HL-60 (cell line): ENCODE measurements around the gene RIMKLA.

Source experiments
- DNase-seq, 2 experiments: peaks; one replicate each; pipeline ENCODE4 v3.0.0-alpha.2; 2010 to 2020; ENCODE audit warnings: low read depth in 1 of 2, low spot score in 1 of 2
- H3K27ac ChIP-seq: fragments of 250-450 bp; sonication (Bioruptor Pico); replicated peaks from 2 replicates; pipeline ENCODE4 v1.5.1; 2020; ENCODE audit warnings: mild to moderate bottlenecking, moderate library complexity
- H3K27me3 ChIP-seq: fragments of 250-450 bp; sonication (Bioruptor Pico); 2 replicates; pipeline ENCODE4 v1.5.1; 2021; ENCODE audit warnings: mild to moderate bottlenecking, moderate library complexity; ENCODE audit not compliant: insufficient read depth, poor library complexity, severe bottlenecking
- H3K4me3 ChIP-seq: replicated peaks from 2 replicates; pipeline ENCODE4 v1.5.1; 2011; ENCODE audit warnings: mild to moderate bottlenecking, control low read depth, low read length; ENCODE audit not compliant: insufficient read depth
- GABPA ChIP-seq: IDR thresholded peaks from 2 replicates; pipeline ENCODE4 v1.6.1; 2012; ENCODE audit warnings: low read depth
- POLR2AphosphoS5 ChIP-seq: IDR thresholded peaks from 2 replicates; pipeline ENCODE4 v1.6.1; 2012; ENCODE audit warnings: low read depth
- SPI1 ChIP-seq: IDR thresholded peaks from 2 replicates; pipeline ENCODE4 v1.6.1; 2012; ENCODE audit warnings: low read depth, mild to moderate bottlenecking, borderline replicate concordance
- TF ChIP-seq, protein P1 (sequence below): IDR thresholded peaks from one replicate; pipeline ENCODE4 v1.5.1; 2011; ENCODE audit warnings: low read length, control low read depth, inconsistent platforms; ENCODE audit not compliant: insufficient read depth
- TF ChIP-seq, protein P2 (sequence below): IDR thresholded peaks from 2 replicates; pipeline ENCODE4 v1.6.1; 2012; ENCODE audit warnings: low read depth; ENCODE audit not compliant: insufficient replicate concordance

RIMKLA gene

DNA sequence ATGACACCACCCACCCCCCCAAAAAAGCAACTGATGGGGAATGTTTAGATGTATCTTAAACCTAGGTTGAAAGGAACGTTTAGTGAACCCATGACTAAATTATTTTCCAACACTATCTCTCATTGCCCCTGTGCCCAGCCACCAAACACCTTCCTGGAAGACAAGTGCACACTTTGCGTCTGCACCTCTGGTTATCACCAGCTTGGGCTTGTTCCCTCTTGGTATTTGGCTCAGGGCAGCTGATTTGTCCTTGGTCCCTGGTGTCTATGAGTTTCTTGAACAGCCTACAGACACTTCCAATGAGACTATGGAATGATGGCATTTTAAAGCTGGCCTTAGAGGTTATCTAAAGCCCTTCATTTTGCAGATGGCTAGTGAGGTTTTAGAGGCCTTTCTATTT is 15.5 kb upstream of the RIMKLA start:
- TF ChIP-seq POLR2AphosphoS5 (no peak), SPI1 (no peak), GABPA (no peak)
- TF ChIP-seq, protein P1, sequence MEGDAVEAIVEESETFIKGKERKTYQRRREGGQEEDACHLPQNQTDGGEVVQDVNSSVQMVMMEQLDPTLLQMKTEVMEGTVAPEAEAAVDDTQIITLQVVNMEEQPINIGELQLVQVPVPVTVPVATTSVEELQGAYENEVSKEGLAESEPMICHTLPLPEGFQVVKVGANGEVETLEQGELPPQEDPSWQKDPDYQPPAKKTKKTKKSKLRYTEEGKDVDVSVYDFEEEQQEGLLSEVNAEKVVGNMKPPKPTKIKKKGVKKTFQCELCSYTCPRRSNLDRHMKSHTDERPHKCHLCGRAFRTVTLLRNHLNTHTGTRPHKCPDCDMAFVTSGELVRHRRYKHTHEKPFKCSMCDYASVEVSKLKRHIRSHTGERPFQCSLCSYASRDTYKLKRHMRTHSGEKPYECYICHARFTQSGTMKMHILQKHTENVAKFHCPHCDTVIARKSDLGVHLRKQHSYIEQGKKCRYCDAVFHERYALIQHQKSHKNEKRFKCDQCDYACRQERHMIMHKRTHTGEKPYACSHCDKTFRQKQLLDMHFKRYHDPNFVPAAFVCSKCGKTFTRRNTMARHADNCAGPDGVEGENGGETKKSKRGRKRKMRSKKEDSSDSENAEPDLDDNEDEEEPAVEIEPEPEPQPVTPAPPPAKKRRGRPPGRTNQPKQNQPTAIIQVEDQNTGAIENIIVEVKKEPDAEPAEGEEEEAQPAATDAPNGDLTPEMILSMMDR: no peak
- TF ChIP-seq, protein P2, sequence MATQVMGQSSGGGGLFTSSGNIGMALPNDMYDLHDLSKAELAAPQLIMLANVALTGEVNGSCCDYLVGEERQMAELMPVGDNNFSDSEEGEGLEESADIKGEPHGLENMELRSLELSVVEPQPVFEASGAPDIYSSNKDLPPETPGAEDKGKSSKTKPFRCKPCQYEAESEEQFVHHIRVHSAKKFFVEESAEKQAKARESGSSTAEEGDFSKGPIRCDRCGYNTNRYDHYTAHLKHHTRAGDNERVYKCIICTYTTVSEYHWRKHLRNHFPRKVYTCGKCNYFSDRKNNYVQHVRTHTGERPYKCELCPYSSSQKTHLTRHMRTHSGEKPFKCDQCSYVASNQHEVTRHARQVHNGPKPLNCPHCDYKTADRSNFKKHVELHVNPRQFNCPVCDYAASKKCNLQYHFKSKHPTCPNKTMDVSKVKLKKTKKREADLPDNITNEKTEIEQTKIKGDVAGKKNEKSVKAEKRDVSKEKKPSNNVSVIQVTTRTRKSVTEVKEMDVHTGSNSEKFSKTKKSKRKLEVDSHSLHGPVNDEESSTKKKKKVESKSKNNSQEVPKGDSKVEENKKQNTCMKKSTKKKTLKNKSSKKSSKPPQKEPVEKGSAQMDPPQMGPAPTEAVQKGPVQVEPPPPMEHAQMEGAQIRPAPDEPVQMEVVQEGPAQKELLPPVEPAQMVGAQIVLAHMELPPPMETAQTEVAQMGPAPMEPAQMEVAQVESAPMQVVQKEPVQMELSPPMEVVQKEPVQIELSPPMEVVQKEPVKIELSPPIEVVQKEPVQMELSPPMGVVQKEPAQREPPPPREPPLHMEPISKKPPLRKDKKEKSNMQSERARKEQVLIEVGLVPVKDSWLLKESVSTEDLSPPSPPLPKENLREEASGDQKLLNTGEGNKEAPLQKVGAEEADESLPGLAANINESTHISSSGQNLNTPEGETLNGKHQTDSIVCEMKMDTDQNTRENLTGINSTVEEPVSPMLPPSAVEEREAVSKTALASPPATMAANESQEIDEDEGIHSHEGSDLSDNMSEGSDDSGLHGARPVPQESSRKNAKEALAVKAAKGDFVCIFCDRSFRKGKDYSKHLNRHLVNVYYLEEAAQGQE: no peak
- Histone ChIP-seq H3K4me3 (no peak overlapping the region), H3K27me3 (no peaks in the 10 kb centered on the region), H3K27ac (no peak overlapping the region)
- no peak for DNase-seq

DNA sequence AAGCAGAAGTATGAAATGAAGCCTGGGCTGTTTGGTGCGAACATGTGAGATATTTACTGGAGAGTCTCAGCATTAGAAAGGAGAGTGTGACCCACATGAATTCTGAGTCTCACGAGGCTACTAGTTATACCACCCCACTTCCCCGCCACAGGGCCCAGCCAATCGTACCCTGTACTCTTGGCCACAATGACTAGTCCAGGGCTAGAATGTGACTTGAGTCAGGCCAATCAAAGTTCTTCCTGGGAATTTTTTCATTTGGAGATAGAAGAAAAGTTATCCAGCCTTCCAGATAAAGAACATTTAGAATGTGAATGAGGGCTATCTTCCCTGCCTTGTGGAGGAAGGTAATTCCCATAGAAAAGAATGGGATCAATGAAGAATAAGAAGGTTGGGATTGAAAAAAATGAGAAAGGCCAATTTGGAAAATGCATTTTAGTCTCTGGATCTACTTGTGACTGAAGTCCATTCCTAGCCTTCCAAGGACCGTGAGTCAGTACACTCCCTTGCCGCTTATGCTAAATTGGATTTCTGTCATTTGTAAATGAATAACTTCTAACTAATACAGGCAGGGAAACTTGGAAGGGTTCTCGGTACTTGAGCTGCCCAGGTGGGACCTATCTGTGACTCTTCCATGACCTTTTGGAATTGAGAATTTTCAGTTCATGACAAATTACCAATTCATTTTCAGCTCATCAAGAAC is 12.3 kb upstream of the RIMKLA start:
- no peaks in the 10 kb centered on the region for H3K27me3 ChIP-seq
- DNase-seq: no peak
- TF ChIP-seq POLR2AphosphoS5 (no peak), SPI1 (no peak), GABPA (no peak)
- TF ChIP-seq, protein P1: no peak
- TF ChIP-seq, protein P2: no peak
- H3K4me3 ChIP-seq: no peak overlapping the region
- no peak overlapping the region for H3K27ac ChIP-seq

DNA sequence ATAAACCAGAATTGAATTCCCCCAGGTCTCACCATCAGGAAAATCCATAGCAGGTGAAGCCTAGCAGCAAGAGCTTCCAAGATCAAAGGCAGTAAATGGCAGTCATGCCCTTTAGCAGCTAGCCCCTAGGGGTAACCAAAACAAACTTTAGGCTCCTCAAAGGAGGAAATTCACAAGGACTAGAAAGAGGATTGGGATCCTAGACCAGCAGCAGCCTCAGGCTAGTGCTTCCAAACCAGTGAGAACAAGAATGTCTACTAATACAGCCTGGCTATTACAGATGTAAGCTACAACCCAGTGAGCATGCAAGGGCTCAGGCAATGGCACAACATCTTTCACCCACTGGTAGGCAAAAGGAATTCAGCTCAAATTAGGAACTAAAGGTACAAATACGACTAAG is 11.1 kb upstream of the RIMKLA start:
- no peak for TF ChIP-seq GABPA
- TF ChIP-seq, protein P1: no peak
- no peak for TF ChIP-seq SPI1
- TF ChIP-seq POLR2AphosphoS5: no peak
- TF ChIP-seq, protein P2: no peak
- no peaks in the 10 kb centered on the region for H3K27me3 ChIP-seq
- H3K27ac ChIP-seq: no peak overlapping the region
- H3K4me3 ChIP-seq: no peak overlapping the region
- DNase-seq: no peak
